ENCODE results near the gene TEX13B.

The TEX13B gene

GRCh38 chrX:107940095-107940494 lies 42.1 kb downstream of the TEX13B start:
- TF ChIP-seq CTCF (IDR thresholded peaks at IDR 0.05; ENCODE audit: insufficient read depth, low read depth, low read length, missing control alignments): no peak
- no peak overlapping the region for H3K4me3 ChIP-seq (ENCODE audit: low read depth, low read length)
- no peak for DNase-seq (ENCODE audit: low read depth)

DNA sequence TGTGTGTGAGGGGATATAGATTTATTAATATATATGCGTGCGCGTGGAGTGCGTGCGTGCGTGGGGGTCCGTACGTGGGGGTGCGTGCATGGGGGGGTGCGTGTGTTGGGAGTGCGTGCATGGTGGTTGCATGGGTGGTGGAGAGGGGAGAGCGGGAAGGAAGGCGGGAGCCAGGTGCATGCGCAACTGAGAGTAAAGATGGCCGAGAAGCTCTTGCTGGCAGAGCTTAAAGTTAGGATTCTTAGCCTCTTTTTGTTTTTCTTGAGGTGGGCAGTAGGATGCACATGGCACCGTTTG lies 45.8 kb downstream of the TEX13B start:
- no peak overlapping the region for H3K4me3 ChIP-seq (ENCODE audit: low read depth, low read length)
- no peak for TF ChIP-seq CTCF (IDR thresholded peaks at IDR 0.05; ENCODE audit: insufficient read depth, low read depth, low read length, missing control alignments)
- no peak for DNase-seq (ENCODE audit: low read depth)

DNA sequence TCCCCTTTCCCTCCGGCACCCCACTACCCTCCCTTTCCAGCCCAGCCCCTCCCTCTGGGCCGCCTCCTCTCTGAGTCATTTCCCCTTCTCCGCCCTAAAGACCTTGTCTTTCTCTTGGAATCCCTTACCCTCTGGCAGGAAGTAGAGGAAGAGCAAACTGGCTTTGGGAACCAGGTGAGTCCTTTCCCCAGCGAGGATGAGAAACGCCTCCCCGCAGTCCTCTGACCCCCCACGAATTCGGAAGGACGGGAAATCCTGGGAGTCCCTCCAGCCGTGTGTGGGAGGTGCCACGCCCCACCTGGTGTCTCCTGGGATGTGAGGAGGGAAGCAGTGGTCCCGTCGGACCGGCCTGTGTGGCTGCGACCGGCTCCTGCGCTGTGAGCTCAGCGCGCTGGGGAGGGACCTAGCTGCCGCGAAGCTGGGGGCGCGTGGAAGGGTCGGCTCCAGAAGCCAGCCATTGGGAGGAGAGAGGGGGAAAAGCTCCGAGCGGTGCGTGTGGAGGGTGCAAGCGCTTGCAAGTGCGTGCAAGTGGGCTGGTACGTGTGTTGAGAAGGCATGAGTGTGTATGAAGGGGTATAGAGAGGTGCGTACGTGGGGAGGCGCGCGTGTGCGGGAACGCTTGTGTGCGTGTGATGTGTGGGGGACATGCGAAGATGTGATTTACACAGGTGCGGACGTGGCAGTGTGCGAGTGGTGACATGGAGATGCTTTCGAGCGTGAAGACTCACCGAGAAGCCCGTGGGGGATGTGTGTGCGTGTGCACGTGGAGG lies 46.3 kb downstream of the TEX13B start:
- no peak for TF ChIP-seq CTCF (IDR thresholded peaks at IDR 0.05; ENCODE audit: insufficient read depth, low read depth, low read length, missing control alignments)
- no peak overlapping the region for H3K4me3 ChIP-seq (ENCODE audit: low read depth, low read length)
- no peak for DNase-seq (ENCODE audit: low read depth)

DNA sequence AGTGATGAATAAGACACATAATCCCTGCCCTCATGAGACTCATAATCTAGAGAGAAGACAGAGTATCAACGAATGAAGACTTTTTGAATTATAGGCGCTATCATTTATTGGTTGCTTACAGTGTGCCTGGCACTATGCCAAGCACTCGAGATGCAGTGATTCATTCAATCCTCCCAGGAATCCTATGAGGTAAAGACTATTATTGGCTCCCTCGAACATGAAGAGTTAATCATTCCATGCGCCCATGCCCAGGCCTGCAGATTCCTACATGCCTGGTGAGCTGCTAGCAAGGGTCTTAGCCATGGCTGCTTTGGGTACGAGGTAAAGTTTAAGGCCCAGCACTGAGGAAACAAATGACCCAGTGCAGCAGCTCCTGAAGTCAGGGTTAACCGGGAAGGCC lies 47.0 kb downstream of the TEX13B start:
- no peak overlapping the region for H3K4me3 ChIP-seq (ENCODE audit: low read depth, low read length)
- TF ChIP-seq CTCF (IDR thresholded peaks at IDR 0.05; ENCODE audit: insufficient read depth, low read depth, low read length, missing control alignments): no peak
- DNase-seq (ENCODE audit: low read depth): no peak

GRCh38 chrX:107934262-107934661 lies 47.9 kb downstream of the TEX13B start:
- H3K4me3 ChIP-seq (ENCODE audit: low read depth, low read length): no peak overlapping the region
- TF ChIP-seq CTCF (IDR thresholded peaks at IDR 0.05; ENCODE audit: insufficient read depth, low read depth, low read length, missing control alignments): no peak
- no peak for DNase-seq (ENCODE audit: low read depth)

All from GM12865 (cell line).